Measurements from ENCODE around the gene SART3.

DNA sequence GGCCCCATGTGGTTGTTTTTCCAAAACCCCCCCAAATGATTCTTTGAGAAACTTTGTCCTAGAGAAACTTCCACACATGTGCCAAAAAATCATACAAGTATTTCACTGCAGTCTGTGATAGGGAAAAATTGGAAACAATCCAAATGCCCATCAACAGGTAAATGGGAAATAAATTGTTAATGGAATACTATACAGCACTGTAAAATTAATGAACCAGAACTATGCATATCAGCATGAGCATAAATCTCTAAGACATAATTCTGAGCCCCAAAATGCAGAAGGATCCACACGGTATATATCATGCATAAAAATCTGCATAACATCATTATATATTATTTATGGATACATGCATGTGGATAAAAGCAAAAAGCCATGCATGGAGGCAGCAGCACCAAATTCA, 51.2 kb downstream of the SART3 start:
- TF ChIP-seq, protein P1, sequence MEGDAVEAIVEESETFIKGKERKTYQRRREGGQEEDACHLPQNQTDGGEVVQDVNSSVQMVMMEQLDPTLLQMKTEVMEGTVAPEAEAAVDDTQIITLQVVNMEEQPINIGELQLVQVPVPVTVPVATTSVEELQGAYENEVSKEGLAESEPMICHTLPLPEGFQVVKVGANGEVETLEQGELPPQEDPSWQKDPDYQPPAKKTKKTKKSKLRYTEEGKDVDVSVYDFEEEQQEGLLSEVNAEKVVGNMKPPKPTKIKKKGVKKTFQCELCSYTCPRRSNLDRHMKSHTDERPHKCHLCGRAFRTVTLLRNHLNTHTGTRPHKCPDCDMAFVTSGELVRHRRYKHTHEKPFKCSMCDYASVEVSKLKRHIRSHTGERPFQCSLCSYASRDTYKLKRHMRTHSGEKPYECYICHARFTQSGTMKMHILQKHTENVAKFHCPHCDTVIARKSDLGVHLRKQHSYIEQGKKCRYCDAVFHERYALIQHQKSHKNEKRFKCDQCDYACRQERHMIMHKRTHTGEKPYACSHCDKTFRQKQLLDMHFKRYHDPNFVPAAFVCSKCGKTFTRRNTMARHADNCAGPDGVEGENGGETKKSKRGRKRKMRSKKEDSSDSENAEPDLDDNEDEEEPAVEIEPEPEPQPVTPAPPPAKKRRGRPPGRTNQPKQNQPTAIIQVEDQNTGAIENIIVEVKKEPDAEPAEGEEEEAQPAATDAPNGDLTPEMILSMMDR (IDR thresholded peaks at IDR 0.05) = no peak
- no peak for TF ChIP-seq POLR2AphosphoS5 (IDR thresholded peaks at IDR 0.05)
- no peak for TF ChIP-seq POLR2A (IDR thresholded peaks at IDR 0.05)

Data from prostate gland (tissue), 2 donors.